ENCODE results near the gene RCCD1.

The RCCD1 gene

DNA sequence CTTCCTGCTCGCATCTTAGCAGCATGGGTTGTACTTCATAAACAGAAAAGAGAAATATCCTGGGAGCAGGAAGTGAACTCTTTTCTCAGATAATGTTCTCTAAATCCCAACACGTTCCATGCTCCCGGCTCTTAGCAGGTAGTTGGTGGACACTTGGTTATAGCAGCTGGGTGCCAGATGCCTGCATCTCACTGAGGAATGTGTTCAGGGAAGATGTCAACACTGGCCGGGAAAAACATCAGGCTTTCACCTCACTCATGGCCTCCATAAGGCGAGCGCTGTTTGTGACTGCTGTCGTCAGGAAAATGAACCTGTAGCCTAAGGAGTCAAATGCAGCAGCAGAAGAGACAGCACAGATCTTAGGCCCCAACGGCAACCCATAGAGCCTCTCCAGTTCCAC lies 44.1 kb downstream of the RCCD1 start:
- no peak for TF ChIP-seq CTCF (IDR thresholded peaks at IDR 0.05; ENCODE audit: insufficient read depth, low read depth, low read length, missing control alignments)
- H3K4me3 ChIP-seq (ENCODE audit: low read length): no peak overlapping the region
- DNase-seq (ENCODE audit: low read depth): no peak

- DNase-seq (ENCODE audit: low read depth): no peak
- TF ChIP-seq CTCF (IDR thresholded peaks at IDR 0.05; ENCODE audit: insufficient read depth, low read depth, low read length, missing control alignments): no peak
- no peak overlapping the region for H3K4me3 ChIP-seq (ENCODE audit: low read length)
These were observed 46.5 kb downstream of the RCCD1 start for GRCh38 chr15:91001209-91001608.

- DNase-seq (ENCODE audit: low read depth): no peak
- no peak overlapping the region for H3K4me3 ChIP-seq (ENCODE audit: low read length)
- no peak for TF ChIP-seq CTCF (IDR thresholded peaks at IDR 0.05; ENCODE audit: insufficient read depth, low read depth, low read length, missing control alignments)
These were observed 52.6 kb downstream of the RCCD1 start for GRCh38 chr15:91007266-91007665.

Data from epithelial cell of esophagus (primary cell).